GM12892 (cell line): ENCODE measurements around the gene PDCD4.

Source experiments
- POLR2AphosphoS5 ChIP-seq: IDR thresholded peaks from 2 replicates; pipeline ENCODE4 v1.6.1; 2011; ENCODE audit warnings: low read depth, low read length, control low read depth
- TAF1 ChIP-seq: IDR thresholded peaks from 2 replicates; pipeline ENCODE4 v1.6.1; 2011; ENCODE audit warnings: low read depth, mild to moderate bottlenecking, control low read depth, low read length, borderline replicate concordance

- TF ChIP-seq TAF1 (no peak), POLR2AphosphoS5 (no peak)
These were observed 37.6 kb upstream of the PDCD4 start for GRCh38 chr10:110833941-110834628.
